Spleen (tissue), 11 donors: ENCODE results near the gene GMDS. TPM values are rescaled to one million over a fixed set of nuclear protein-coding genes. Genes with fewer than 3 reads are reported as not detected.

Experiments used
- DNase-seq: peaks from one replicate; pipeline ENCODE4 v3.0.0-alpha.2; 2020
- H3K27ac ChIP-seq, 8 donors: fragments of 200-600 bp; sonication (generic) in 7 of 8; 1 replicate in 4 of 8; 2 replicates in 4 of 8; pipeline versions ENCODE4 v1.5.0 to v1.8.0; 2016 to 2021; ENCODE audit warnings: inconsistent platforms in 4 of 8, mild to moderate bottlenecking in 4 of 8, moderate library complexity in 1 of 8
- H3K27me3 ChIP-seq, 7 donors: fragments of 200-600 bp; sonication (generic) in 6 of 7; replicated peaks in 1 of 7; 1 replicate in 4 of 7; 2 replicates in 3 of 7; pipeline versions ENCODE4 v1.5.0 to v1.8.0; 2016 to 2021; ENCODE audit warnings: inconsistent platforms in 3 of 7, mild to moderate bottlenecking in 1 of 7
- H3K36me3 ChIP-seq, 6 donors: fragments of 200-600 bp; sonication (generic) in 5 of 6; 1 replicate in 4 of 6; 2 replicates in 2 of 6; pipeline versions ENCODE4 v1.5.0 to v1.8.0; 2016 to 2021; ENCODE audit warnings: inconsistent platforms in 2 of 6
- H3K4me1 ChIP-seq, 6 donors: fragments of 200-600 bp; sonication (generic) in 5 of 6; 1 replicate in 3 of 6; 2 replicates in 3 of 6; pipeline versions ENCODE4 v1.5.0 to v1.8.0; 2016 to 2021; ENCODE audit warnings: inconsistent platforms in 3 of 6
- H3K4me3 ChIP-seq, 8 donors: fragments of 200-600 bp; sonication (generic) in 7 of 8; 1 replicate in 4 of 8; 2 replicates in 4 of 8; pipeline versions ENCODE4 v1.5.0 to v1.8.0; 2016 to 2021; ENCODE audit warnings: inconsistent platforms in 4 of 8, mild to moderate bottlenecking in 4 of 8, moderate library complexity in 2 of 8
- H3K9me3 ChIP-seq, 8 donors: fragments of 200-600 bp; sonication (generic) in 7 of 8; 1 replicate in 4 of 8; 2 replicates in 4 of 8; pipeline versions ENCODE4 v1.5.0 to v1.8.0; 2016 to 2021; ENCODE audit warnings: inconsistent platforms in 4 of 8
- CTCF ChIP-seq, 11 experiments: fragments of 200-600 bp in 7 of 11; fragments of 450-650 bp in 4 of 11; sonication (generic) in 4 of 11; IDR thresholded peaks in 8 of 11; conservative IDR thresholded peaks in 3 of 11; 1 replicate in 7 of 11; 2 replicates in 4 of 11; pipeline versions ENCODE4 v1.4.0 to v1.8.0; 2016 to 2021; ENCODE audit warnings: antibody characterized with exemption in 11 of 11, inconsistent platforms in 4 of 11, mild to moderate bottlenecking in 1 of 11
- POLR2A ChIP-seq, 3 donors: fragments of 450-650 bp; IDR thresholded peaks; one replicate each; pipeline ENCODE4 v1.5.1; 2017; ENCODE audit warnings: antibody characterized with exemption in 3 of 3, mild to moderate bottlenecking in 1 of 3
- POLR2AphosphoS5 ChIP-seq, 3 donors: sonication (generic); formaldehyde crosslinking; IDR thresholded peaks; one replicate each; pipeline ENCODE4 v1.5.1; 2017; ENCODE audit warnings: antibody characterized with exemption in 3 of 3
- WGBS, 5 donors: extraction: QIAGEN DNeasy Blood & Tissue Kit in 3 of 5; methylation state at CpG; one replicate each; pipeline versions ENCODE4 v1.1.5 to v1.1.7; 2013 to 2018; 5-methylcytosine and 5-hydroxymethylcytosine counted together
- intact Hi-C: fragments of 100-400 bp; cut with DNase I; formaldehyde crosslinking; loops from one replicate; pipeline ENCODE4 v1.15.0; 2023; ENCODE audit warnings: low total_unique reads
- polyA plus RNA-seq, 3 donors: library from polyadenylated mRNA; stranded (reverse); fragments of 200-250 nt; gene quantifications; one replicate each; pipeline ENCODE4 v1.2.1, GENCODE V29; 2013
- total RNA-seq, 7 donors: library from RNA; depleted of rRNA in 3 of 7; stranded (reverse); fragments of >200 nt in 3 of 7; fragmentation: NEBNext Ultra II Directional in 4 of 7; extraction: Animal tissue kit (Norgen Biotek cat#: 25700) in 4 of 7; gene quantifications; one replicate each; pipeline versions ENCODE4 v1.1.0 to v1.2.1, GENCODE V29; 2016 to 2021
- donor health status: healthy with polysubstance abuse.
- donor health status: DM: no; HTN: no; CAD: no; lungs with moderate emphysema.
- donor health status: DM: no; HTN: no; CAD: no.
- donor health status: Bipolar disorder and iron deficiency.
- donor health status: healthy.
- donor health status: DM: no; HTN: no; CAD: no.
- donor health status: DM: yes; HTN: yes; CAD: no.

Gene GMDS
- total and polyA plus RNA-seq, 10 donors, result 9.1 to 30.8 (median 17.7) TPM

GRCh38 chr6:1584146-1584545 lies 661.3 kb downstream of the GMDS start:
- peaks cover 0 to 46% (median 0%) of the 10 kb centered on the region in 7 donors for H3K27me3 ChIP-seq

GRCh38 chr6:1581120-1581991 lies 664.0 kb downstream of the GMDS start:
- H3K27me3 ChIP-seq, result peaks cover 0 to 56% (median 0%) of the 10 kb centered on the region in 7 donors
- H3K36me3 ChIP-seq, result no peaks in the 10 kb centered on the region
- no peak overlapping the region for H3K4me3 ChIP-seq
- WGBS, 5 donors, result 88 to 91% (median 90%) methylated on average over 24 to 31 of the region's 31 CpGs
- no peak for TF ChIP-seq POLR2AphosphoS5 (IDR thresholded peaks at IDR 0.05)
- TF ChIP-seq CTCF (IDR thresholded peaks at IDR 0.05 in 8 of 11, conservative IDR thresholded peaks at IDR 0.05 in 3 of 11), result no peak
- no peak for TF ChIP-seq POLR2A (IDR thresholded peaks at IDR 0.05)
- H3K4me1 ChIP-seq, result no peaks in the 10 kb centered on the region
- no peaks in the 10 kb centered on the region for H3K9me3 ChIP-seq
- intact Hi-C loops, result no loop called here
- no peak for DNase-seq
- H3K27ac ChIP-seq, result no peak overlapping the region

More at GRCh38 chr6:1584146-1584545, 661.3 kb downstream of the GMDS start:
- intact Hi-C loops, result no loop called here
- 70 to 89% (median 82%) methylated on average over 5 of the region's 5 CpGs for WGBS, 5 donors
- Histone ChIP-seq H3K9me3 (no peaks in the 10 kb centered on the region), H3K4me1 (no peaks in the 10 kb centered on the region), H3K4me3 (no peak overlapping the region), H3K36me3 (no peaks in the 10 kb centered on the region), H3K27ac (no peak overlapping the region)
- TF ChIP-seq POLR2A (IDR thresholded peaks at IDR 0.05) (no peak), POLR2AphosphoS5 (IDR thresholded peaks at IDR 0.05) (no peak), CTCF (IDR thresholded peaks at IDR 0.05 in 8 of 11, conservative IDR thresholded peaks at IDR 0.05 in 3 of 11) (no peak)
- DNase-seq, result no peak

GRCh38 chr6:1580585-1580984 lies 664.8 kb downstream of the GMDS start:
- no peaks in the 10 kb centered on the region for H3K4me1 ChIP-seq
- intact Hi-C loops, result no loop called here
- 71 to 81% (median 76%) methylated on average over 9 of the region's 9 CpGs for WGBS, 5 donors

More at GRCh38 chr6:1580585-1580984, 664.8 kb downstream of the GMDS start:
- no peak overlapping the region for H3K4me3 ChIP-seq
- peaks cover 0 to 53% (median 0%) of the 10 kb centered on the region in 7 donors for H3K27me3 ChIP-seq
- no peaks in the 10 kb centered on the region for H3K9me3 ChIP-seq
- no peak overlapping the region for H3K27ac ChIP-seq
- H3K36me3 ChIP-seq, result no peaks in the 10 kb centered on the region
- no peak for DNase-seq
- no peak for TF ChIP-seq POLR2AphosphoS5 (IDR thresholded peaks at IDR 0.05)
- no peak for TF ChIP-seq CTCF (IDR thresholded peaks at IDR 0.05 in 8 of 11, conservative IDR thresholded peaks at IDR 0.05 in 3 of 11)
- TF ChIP-seq POLR2A (IDR thresholded peaks at IDR 0.05), result no peak
